KOPT-K1 (cell line): ENCODE results near the gene FNTB.

Source experiments
- H3K27ac ChIP-seq: fragments of 200-600 bp; sonication (generic); 2 replicates; pipeline ENCODE4 v1.5.1; 2016; ENCODE audit warnings: antibody characterized with exemption, mild to moderate bottlenecking, low read depth, low read length; ENCODE audit not compliant: poor library complexity, severe bottlenecking
- H3K36me3 ChIP-seq: fragments of 200-600 bp; sonication (generic); 2 replicates; pipeline ENCODE4 v1.5.1; 2017; ENCODE audit warnings: antibody characterized with exemption, mild to moderate bottlenecking, low read length, moderate library complexity; ENCODE audit not compliant: insufficient read depth
- H3K9me3 ChIP-seq: fragments of 200-600 bp; sonication (generic); 2 replicates; pipeline ENCODE4 v1.5.1; 2017; ENCODE audit warnings: antibody characterized with exemption, low read length, mild to moderate bottlenecking; ENCODE audit not compliant: insufficient read depth, poor library complexity, severe bottlenecking

FNTB gene

GRCh38 chr14:64987438-64987767 lies 708 bp downstream of the FNTB start:
- Histone ChIP-seq H3K9me3 (no peaks in the 10 kb centered on the region), H3K27ac (peak overlapping the region; percentile 75), H3K36me3 (peaks cover under 1% of the 10 kb centered on the region; the same call in 1 of the 2 replicates)

- H3K9me3 ChIP-seq: no peaks in the 10 kb centered on the region
- peak overlapping the region; percentile 66 for H3K27ac ChIP-seq
Observed at GRCh38 chr14:64990296-64990695, 3.6 kb downstream of the FNTB start.

GRCh38 chr14:64990939-64991338 lies 4.2 kb downstream of the FNTB start:
- H3K27ac ChIP-seq: peak overlapping the region; percentile 66
- peaks cover 3% of the 10 kb centered on the region; the same call in 1 of the 2 replicates for H3K36me3 ChIP-seq
- no peaks in the 10 kb centered on the region for H3K9me3 ChIP-seq

More at GRCh38 chr14:64990296-64990695, 3.6 kb downstream of the FNTB start:
- peaks cover 3% of the 10 kb centered on the region; the same call in 1 of the 2 replicates for H3K36me3 ChIP-seq

GRCh38 chr14:64992328-64992885 lies 5.7 kb downstream of the FNTB start:
- no peaks in the 10 kb centered on the region for H3K9me3 ChIP-seq
- no peak overlapping the region for H3K27ac ChIP-seq
- peaks cover 3% of the 10 kb centered on the region; the same call in 1 of the 2 replicates for H3K36me3 ChIP-seq

- Histone ChIP-seq H3K27ac (no peak overlapping the region), H3K36me3 (peaks cover 3% of the 10 kb centered on the region; the same call in 1 of the 2 replicates), H3K9me3 (no peaks in the 10 kb centered on the region)
Observed at GRCh38 chr14:64993266-64993930, 6.7 kb downstream of the FNTB start.

GRCh38 chr14:64994540-64994939 lies 7.8 kb downstream of the FNTB start:
- Histone ChIP-seq H3K27ac (no peak overlapping the region), H3K36me3 (peaks cover 3% of the 10 kb centered on the region; the same call in 1 of the 2 replicates), H3K9me3 (no peaks in the 10 kb centered on the region)

GRCh38 chr14:64995291-64995690 lies 8.6 kb downstream of the FNTB start:
- peaks cover 3% of the 10 kb centered on the region; the same call in 1 of the 2 replicates for H3K36me3 ChIP-seq
- H3K27ac ChIP-seq: no peak overlapping the region
- no peaks in the 10 kb centered on the region for H3K9me3 ChIP-seq

- no peaks in the 10 kb centered on the region for H3K9me3 ChIP-seq
- H3K36me3 ChIP-seq: peaks cover 3% of the 10 kb centered on the region; the same call in 1 of the 2 replicates
- no peak overlapping the region for H3K27ac ChIP-seq
Observed at GRCh38 chr14:64997108-64997794, 10.6 kb downstream of the FNTB start.

GRCh38 chr14:64998455-64998931 lies 11.8 kb downstream of the FNTB start:
- H3K27ac ChIP-seq: no peak overlapping the region
- no peaks in the 10 kb centered on the region for H3K9me3 ChIP-seq
- H3K36me3 ChIP-seq: no peaks in the 10 kb centered on the region

GRCh38 chr14:65000898-65001591 lies 14.3 kb downstream of the FNTB start:
- Histone ChIP-seq H3K9me3 (no peaks in the 10 kb centered on the region), H3K27ac (no peak overlapping the region), H3K36me3 (peaks cover 9% of the 10 kb centered on the region)

GRCh38 chr14:65001723-65002122 lies 15.0 kb downstream of the FNTB start:
- Histone ChIP-seq H3K27ac (no peak overlapping the region), H3K9me3 (no peaks in the 10 kb centered on the region), H3K36me3 (peaks cover 16% of the 10 kb centered on the region)

- peaks cover 20% of the 10 kb centered on the region for H3K36me3 ChIP-seq
- no peaks in the 10 kb centered on the region for H3K9me3 ChIP-seq
- no peak overlapping the region for H3K27ac ChIP-seq
Observed at GRCh38 chr14:65002586-65003210, 16.0 kb downstream of the FNTB start.

GRCh38 chr14:65003394-65003793 lies 16.7 kb downstream of the FNTB start:
- H3K27ac ChIP-seq: no peak overlapping the region
- peaks cover 20% of the 10 kb centered on the region for H3K36me3 ChIP-seq
- H3K9me3 ChIP-seq: no peaks in the 10 kb centered on the region

- no peak overlapping the region for H3K27ac ChIP-seq
- H3K36me3 ChIP-seq: peaks cover 42% of the 10 kb centered on the region
Observed at GRCh38 chr14:65006261-65006721, 19.6 kb downstream of the FNTB start.

More at GRCh38 chr14:65006261-65006721, 19.6 kb downstream of the FNTB start:
- no peaks in the 10 kb centered on the region for H3K9me3 ChIP-seq
